K562 (cell line): ENCODE results near the gene TLE7. TPM values are rescaled to one million over a fixed set of nuclear protein-coding genes. Genes with fewer than 3 reads are reported as not detected.

Source experiments
- ARNT ChIP-seq, 2 experiments: fragments of 450-650 bp; IDR thresholded peaks; 2 replicates each; pipeline ENCODE4 v1.6.1; 2016; ENCODE audit warnings: mild to moderate bottlenecking in 1 of 2
- ATF1 ChIP-seq, 2 experiments: fragments of 450-650 bp in 1 of 2; IDR thresholded peaks; 2 replicates each; pipeline ENCODE4 v1.6.1; 2016; ENCODE audit warnings: missing compliant biosample characterization in 1 of 2, missing genetic modification characterization in 1 of 2
- CBX1 ChIP-seq: sonication (generic); IDR thresholded peaks from 2 replicates; pipeline ENCODE4 v1.6.1; 2016; ENCODE audit warnings: antibody characterized with exemption, low read depth, mild to moderate bottlenecking
- EHMT2 ChIP-seq: fragments of 450-650 bp; IDR thresholded peaks from 2 replicates; pipeline ENCODE4 v1.6.1; 2018; ENCODE audit warnings: antibody characterized with exemption
- GTF2E2 ChIP-seq: fragments of 200-800 bp; sonication (Bioruptor generic); IDR thresholded peaks from 2 replicates; pipeline ENCODE4 v1.6.1; 2016; ENCODE audit warnings: missing genetic modification characterization, missing compliant biosample characterization
- HLTF ChIP-seq: fragments of 450-650 bp; IDR thresholded peaks from 2 replicates; pipeline ENCODE4 v1.6.1; 2016
- HMGN3 ChIP-seq: IDR thresholded peaks from 2 replicates; pipeline ENCODE4 v1.6.1; 2011; ENCODE audit warnings: borderline replicate concordance, low read depth, mild to moderate bottlenecking, mixed read lengths, low read length; ENCODE audit not compliant: insufficient read length; ENCODE audit errors: extremely low read depth
- KAT8 ChIP-seq: fragments of 450-650 bp; IDR thresholded peaks from 2 replicates; pipeline ENCODE4 v1.6.1; 2016; ENCODE audit warnings: low read depth, mild to moderate bottlenecking
- LCOR ChIP-seq: sonication (generic); formaldehyde crosslinking; IDR thresholded peaks from 2 replicates; pipeline ENCODE4 v1.8.0; 2022; ENCODE audit warnings: mild to moderate bottlenecking, missing genetic modification reagents
- NR4A1 ChIP-seq, 2 experiments: fragments of 250-450 bp in 1 of 2; fragments of 450-650 bp in 1 of 2; sonication (Bioruptor Pico) in 1 of 2; IDR thresholded peaks; 2 replicates each; pipeline versions ENCODE4 v1.4.0 to v1.6.1; 2016 to 2020; ENCODE audit warnings: mild to moderate bottlenecking in 2 of 2, missing compliant biosample characterization in 1 of 2, missing genetic modification characterization in 1 of 2, moderate library complexity in 1 of 2
- POLR2B ChIP-seq: fragments of 450-650 bp; IDR thresholded peaks from 2 replicates; pipeline ENCODE4 v1.6.1; 2018; ENCODE audit warnings: low read depth; ENCODE audit not compliant: partially characterized antibody
- POLR2H ChIP-seq: IDR thresholded peaks from 2 replicates; pipeline ENCODE4 v1.6.1; 2016; ENCODE audit warnings: missing genetic modification characterization, low read depth, mild to moderate bottlenecking, control low read depth, missing compliant biosample characterization, moderate library complexity
- POLR3A ChIP-seq: IDR thresholded peaks from 2 replicates; pipeline ENCODE4 v1.6.1; 2011; ENCODE audit warnings: borderline replicate concordance, mild to moderate bottlenecking, moderate library complexity; ENCODE audit not compliant: insufficient read length, insufficient read depth; ENCODE audit errors: extremely low read depth
- POU5F1 ChIP-seq: fragments of 150-350 bp; IDR thresholded peaks from 2 replicates; pipeline ENCODE4 v1.6.1; 2014; ENCODE audit warnings: borderline replicate concordance, low read length, low read depth, mild to moderate bottlenecking; ENCODE audit not compliant: partially characterized antibody
- RBFOX2 ChIP-seq: fragments of 200-400 bp; formaldehyde crosslinking; IDR thresholded peaks from 2 replicates; pipeline ENCODE4 v1.6.1; 2017; ENCODE audit warnings: low read depth, mild to moderate bottlenecking, low read length, moderate library complexity
- SMAD3 ChIP-seq: fragments of 450-650 bp; formaldehyde crosslinking; conservative IDR thresholded peaks from 2 replicates; pipeline ENCODE4 v1.4.0; 2020; ENCODE audit warnings: mild to moderate bottlenecking
- SMAD4 ChIP-seq: fragments of 250-450 bp; sonication (Bioruptor Pico); conservative IDR thresholded peaks from 2 replicates; pipeline ENCODE4 v1.8.0; 2021; ENCODE audit warnings: inconsistent platforms, mild to moderate bottlenecking, moderate library complexity
- YY1 ChIP-seq, 3 experiments: IDR thresholded peaks; 2 replicates each; pipeline ENCODE4 v1.6.1; 2011; ENCODE audit warnings: low read length in 2 of 3, mild to moderate bottlenecking in 2 of 3, moderate library complexity in 2 of 3, borderline replicate concordance in 1 of 3, control low read depth in 1 of 3, low read depth in 1 of 3; ENCODE audit not compliant: insufficient read depth in 3 of 3, insufficient replicate concordance in 2 of 3, control insufficient read depth in 1 of 3, insufficient read length in 1 of 3; ENCODE audit errors: extremely low read depth in 1 of 3
- ZNF12 ChIP-seq: sonication (generic); formaldehyde crosslinking; IDR thresholded peaks from 2 replicates; pipeline ENCODE4 v1.4.0; 2020; ENCODE audit warnings: mild to moderate bottlenecking, missing genetic modification reagents
- ZNF561 ChIP-seq: fragments of 450-650 bp; formaldehyde crosslinking; conservative IDR thresholded peaks from 2 replicates; pipeline ENCODE4 v1.4.0; 2020; ENCODE audit warnings: mild to moderate bottlenecking, moderate library complexity
- polyA plus RNA-seq, 8 experiments: library from polyadenylated mRNA; depleted of rRNA in 4 of 8; stranded (reverse) in 5 of 8; unstranded in 3 of 8; fragments of >200 nt; fragmentation: Nextera tagmentation in 2 of 8; fragmentation: Illumina TruSeq in 1 of 8; extraction: Ambion mirVana in 2 of 8; extraction: Trizol in 1 of 8; gene quantifications; 2 replicates each; pipeline versions ENCODE4 v1.2.1 to v1.2.3, GENCODE V29; 2011 to 2014; ENCODE audit warnings: inconsistent platforms in 1 of 8, missing spikeins in 1 of 8
- total RNA-seq, 7 experiments: library from RNA; depleted of rRNA in 6 of 7; stranded (reverse); fragments of >200 nt in 6 of 7; fragmentation: Illumina TruSeq in 2 of 7; extraction: Trizol in 2 of 7; gene quantifications; 2 replicates each; pipeline versions ENCODE4 v1.2.1 to v1.2.3, GENCODE V29; 2011 to 2021; ENCODE audit warnings: low replicate concordance in 1 of 7
- TF ChIP-seq, protein P1 (sequence below): sonication (generic); formaldehyde crosslinking; IDR thresholded peaks from 2 replicates; pipeline ENCODE4 v1.8.1; 2023; ENCODE audit warnings: mild to moderate bottlenecking, missing genetic modification reagents
- TF ChIP-seq, protein P2 (sequence below): fragments of 450-650 bp; IDR thresholded peaks from 2 replicates; pipeline ENCODE4 v1.6.1; 2018; ENCODE audit warnings: mild to moderate bottlenecking, low read depth; ENCODE audit not compliant: partially characterized antibody

Gene TLE7
- total and polyA plus RNA-seq, 9 of the 15 experiments (the other 6 are each of a cell fraction or from before 2014, with no cell fraction given), result not detected

DNA sequence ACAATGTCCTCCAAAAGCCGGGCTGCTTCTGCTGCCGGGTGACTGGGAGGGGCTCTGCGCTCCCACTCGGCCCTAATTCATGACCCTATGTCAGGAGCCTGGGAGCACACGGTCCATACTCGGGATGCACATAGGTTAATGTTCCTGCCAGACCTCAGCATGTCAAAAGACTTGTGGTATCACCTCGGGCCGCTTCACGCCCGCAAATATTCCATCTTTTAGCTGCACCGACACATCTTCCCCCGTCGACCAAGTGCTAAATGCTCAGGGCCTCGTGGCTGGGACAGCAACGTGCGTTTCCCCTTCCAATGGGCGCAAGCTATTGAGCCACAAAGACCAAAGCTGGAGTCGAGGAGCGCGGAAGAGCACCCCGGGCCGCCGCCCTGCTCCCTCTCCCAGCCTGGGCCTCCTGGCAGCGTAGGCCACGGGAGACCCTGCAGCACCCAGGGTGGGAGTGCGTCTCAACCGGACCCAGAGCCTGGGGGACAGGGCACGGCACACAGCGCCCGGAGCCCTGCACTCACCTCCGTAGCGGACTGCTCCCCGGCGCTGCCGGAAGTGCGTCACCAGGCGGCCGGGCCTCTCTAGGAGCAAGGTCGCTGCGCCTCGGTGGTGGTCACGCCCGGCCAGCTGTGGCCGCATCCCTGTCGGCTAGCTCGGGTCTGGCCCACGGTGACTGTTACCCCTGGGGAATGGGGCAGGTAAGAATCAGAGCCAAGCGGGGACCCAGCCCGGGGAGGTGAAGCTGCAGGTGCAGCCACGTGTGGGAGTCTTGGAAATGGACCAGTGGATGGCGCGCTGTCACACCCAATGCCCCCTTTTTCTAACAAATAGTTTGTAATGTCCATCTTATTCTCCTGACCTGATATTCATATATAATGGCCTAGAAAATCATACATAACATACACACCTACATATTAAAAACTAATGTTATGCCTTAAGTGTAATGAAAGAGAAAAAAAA lies 20.1 kb upstream of the TLE7 start, which contains the start of gene ZNF23 (continued):
- peak; percentile 53; the same call in 1 of the 2 replicates for TF ChIP-seq SMAD4
- peak; percentile 31 for TF ChIP-seq POU5F1
- peak; percentile 93 for TF ChIP-seq RBFOX2
- TF ChIP-seq POLR2H, result peak; percentile 74
- peak; percentile 89 for TF ChIP-seq ATF1 (CRISPR knock-in tag; IDR thresholded peaks at IDR 0.05)
- peak; percentile 99 for TF ChIP-seq ATF1 (tag; IDR thresholded peaks at IDR 0.05)
- TF ChIP-seq EHMT2, result peak; percentile 62
- peak; percentile 56; the same call in 1 of the 2 replicates for TF ChIP-seq LCOR
- 0 out of 2 replicates have a peak, but pooled peaks have one; percentile 22 for TF ChIP-seq SMAD3
- no peak for TF ChIP-seq ARNT (IDR thresholded peaks at IDR 0.05)
- TF ChIP-seq GTF2E2 (tag), result 0 out of 2 replicates have a peak, but pooled peaks have one; percentile 31
- TF ChIP-seq NR4A1 (CRISPR knock-in tag; IDR thresholded peaks at IDR 0.05), result no peak
- 0 out of 2 replicates have a peak, but pooled peaks have one; percentile 20 for TF ChIP-seq NR4A1 (tag; IDR thresholded peaks at IDR 0.05)
- TF ChIP-seq HLTF, result no peak
- TF ChIP-seq POLR2B, result peak; percentile 86
- no peak for TF ChIP-seq KAT8
- TF ChIP-seq, protein P1, sequence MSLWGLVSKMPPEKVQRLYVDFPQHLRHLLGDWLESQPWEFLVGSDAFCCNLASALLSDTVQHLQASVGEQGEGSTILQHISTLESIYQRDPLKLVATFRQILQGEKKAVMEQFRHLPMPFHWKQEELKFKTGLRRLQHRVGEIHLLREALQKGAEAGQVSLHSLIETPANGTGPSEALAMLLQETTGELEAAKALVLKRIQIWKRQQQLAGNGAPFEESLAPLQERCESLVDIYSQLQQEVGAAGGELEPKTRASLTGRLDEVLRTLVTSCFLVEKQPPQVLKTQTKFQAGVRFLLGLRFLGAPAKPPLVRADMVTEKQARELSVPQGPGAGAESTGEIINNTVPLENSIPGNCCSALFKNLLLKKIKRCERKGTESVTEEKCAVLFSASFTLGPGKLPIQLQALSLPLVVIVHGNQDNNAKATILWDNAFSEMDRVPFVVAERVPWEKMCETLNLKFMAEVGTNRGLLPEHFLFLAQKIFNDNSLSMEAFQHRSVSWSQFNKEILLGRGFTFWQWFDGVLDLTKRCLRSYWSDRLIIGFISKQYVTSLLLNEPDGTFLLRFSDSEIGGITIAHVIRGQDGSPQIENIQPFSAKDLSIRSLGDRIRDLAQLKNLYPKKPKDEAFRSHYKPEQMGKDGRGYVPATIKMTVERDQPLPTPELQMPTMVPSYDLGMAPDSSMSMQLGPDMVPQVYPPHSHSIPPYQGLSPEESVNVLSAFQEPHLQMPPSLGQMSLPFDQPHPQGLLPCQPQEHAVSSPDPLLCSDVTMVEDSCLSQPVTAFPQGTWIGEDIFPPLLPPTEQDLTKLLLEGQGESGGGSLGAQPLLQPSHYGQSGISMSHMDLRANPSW (CRISPR knock-in tag), result no peak
- TF ChIP-seq HMGN3, result peak; percentile 53
- 0 out of 2 replicates have a peak, but pooled peaks have one; percentile 24 for TF ChIP-seq ZNF12
- no peak for TF ChIP-seq ZNF561 (CRISPR knock-in tag)
- peak in 1 of 3 experiments; percentile 72 for TF ChIP-seq YY1 (IDR thresholded peaks at IDR 0.05; ENCODE audit: borderline replicate concordance in 1 of 3, control insufficient read depth in 1 of 3, extremely low read depth in 1 of 3, insufficient read depth in 3 of 3, insufficient read length in 1 of 3, insufficient replicate concordance in 2 of 3, low read depth in 1 of 3, low read length in 2 of 3)
- TF ChIP-seq CBX1, result peak; percentile 89
- TF ChIP-seq, protein P2, sequence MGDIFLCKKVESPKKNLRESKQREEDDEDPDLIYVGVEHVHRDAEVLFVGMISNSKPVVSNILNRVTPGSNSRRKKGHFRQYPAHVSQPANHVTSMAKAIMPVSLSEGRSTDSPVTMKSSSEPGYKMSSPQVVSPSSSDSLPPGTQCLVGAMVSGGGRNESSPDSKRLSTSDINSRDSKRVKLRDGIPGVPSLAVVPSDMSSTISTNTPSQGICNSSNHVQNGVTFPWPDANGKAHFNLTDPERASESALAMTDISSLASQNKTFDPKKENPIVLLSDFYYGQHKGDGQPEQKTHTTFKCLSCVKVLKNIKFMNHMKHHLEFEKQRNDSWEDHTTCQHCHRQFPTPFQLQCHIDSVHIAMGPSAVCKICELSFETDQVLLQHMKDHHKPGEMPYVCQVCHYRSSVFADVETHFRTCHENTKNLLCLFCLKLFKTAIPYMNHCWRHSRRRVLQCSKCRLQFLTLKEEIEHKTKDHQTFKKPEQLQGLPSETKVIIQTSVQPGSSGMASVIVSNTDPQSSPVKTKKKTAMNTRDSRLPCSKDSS, result no peak
- no peak for TF ChIP-seq POLR3A
